Hematopoietic multipotent progenitor cell treated with erythropoietin and hydrocortisone succinate and interleukin-3 and kit ligand, for 4 days (in vitro differentiated cells): Measurements from ENCODE around the gene IFITM2.
"Not testable (repeated sequence)": the region's sequence is repeated elsewhere in the genome, so short reads cannot be mapped to it uniquely, and the experiment has no call there.

ENCODE experiments used
- DNase-seq: peaks from one replicate; pipeline ENCODE4 v3.0.0-alpha.2; 2015

IFITM2 gene

DNA sequence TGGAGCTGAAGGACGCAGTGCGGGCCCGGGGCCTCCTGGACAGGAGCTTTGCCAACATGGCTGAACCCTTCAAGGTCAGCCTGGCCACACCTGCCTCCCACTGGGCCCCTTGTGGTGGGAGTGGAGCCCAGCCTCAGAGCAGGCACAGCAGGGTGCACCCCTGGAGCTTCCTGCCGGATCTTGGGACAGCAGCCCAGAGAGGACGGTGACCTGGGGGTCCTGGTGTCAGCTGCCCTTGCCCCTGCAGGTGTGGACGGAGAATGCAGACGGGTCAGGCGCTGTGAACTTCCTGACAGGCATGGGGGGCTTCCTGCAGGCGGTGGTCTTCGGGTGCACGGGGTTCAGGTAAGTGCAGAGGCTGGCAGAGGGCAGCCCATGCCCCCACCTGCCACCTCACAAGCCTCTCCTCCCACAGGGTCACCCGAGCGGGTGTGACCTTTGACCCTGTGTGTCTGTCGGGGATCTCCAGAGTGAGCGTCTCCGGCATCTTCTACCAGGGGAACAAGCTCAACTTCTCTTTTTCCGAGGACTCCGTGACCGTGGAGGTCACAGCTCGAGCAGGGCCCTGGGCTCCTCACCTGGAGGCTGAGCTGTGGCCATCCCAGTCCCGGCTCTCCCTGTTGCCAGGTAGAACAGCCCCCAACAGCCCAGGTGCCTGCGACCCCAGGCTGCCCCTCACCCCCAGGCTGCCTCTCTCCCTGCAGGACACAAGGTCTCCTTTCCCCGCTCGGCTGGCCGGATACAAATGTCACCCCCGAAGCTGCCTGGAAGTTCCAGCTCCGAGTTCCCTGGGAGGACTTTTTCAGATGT lies 13.6 kb upstream of the IFITM2 start:
- no peak for DNase-seq

DNA sequence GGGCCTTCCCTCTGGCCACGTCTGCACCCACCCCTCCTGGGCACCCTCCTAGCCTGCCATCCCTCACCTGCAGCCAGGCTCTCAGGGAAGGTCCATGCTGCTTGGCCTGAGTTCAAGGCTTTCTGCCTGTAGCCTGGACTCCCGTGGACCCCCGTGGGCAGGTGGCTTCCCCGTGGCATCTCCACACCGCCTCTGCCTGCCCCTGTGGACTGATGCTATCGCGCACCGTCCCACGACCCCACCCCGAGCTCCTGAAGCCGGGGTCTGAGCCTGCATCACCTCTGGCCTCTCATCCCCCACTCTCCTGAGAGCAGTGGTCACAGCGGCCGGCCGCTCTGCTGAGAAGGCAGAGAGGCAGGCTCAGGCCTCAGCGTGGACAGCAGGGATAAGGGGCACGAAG lies 12.8 kb upstream of the IFITM2 start:
- DNase-seq: no peak

DNA sequence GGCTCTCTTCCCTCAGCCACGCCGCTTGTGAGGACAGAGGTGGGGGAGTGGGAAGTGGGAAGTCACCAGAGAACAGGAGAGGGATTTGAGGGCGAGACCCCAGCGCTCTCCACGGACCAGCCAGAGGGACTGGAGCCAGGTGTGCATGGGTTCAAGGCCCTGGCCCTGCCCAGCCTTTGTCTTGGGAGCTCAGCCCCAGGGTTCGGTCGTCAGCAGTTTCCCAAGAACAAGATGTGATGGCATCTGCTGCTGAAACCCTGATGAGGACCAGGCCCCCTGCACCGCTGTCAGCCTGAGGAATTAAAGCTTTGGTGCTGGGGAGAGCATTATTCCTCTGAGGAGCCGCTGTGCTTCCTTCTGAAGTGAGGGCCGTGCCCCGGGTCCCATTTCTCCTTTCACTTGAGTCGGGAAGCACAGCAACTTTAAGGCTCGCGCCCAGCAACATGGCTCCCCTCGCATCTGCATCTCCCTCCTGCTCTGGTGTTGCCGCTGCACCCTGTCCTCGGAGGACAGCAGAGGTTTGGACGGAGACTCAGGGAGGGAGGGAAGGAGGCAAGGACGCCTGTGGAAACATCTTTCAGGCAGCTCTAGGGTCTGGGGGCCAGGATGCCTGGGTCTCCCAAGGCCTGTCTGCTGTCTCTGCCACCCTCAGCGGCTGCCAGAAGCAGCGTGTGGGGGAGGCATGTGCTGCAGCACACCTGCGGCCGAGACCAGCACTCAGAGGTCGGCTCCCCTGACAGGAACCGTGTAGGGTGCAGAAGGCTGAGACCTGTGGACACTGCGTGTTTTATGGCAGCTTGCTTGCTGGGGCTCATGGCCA lies 12.1 kb upstream of the IFITM2 start:
- no peak for DNase-seq

DNA sequence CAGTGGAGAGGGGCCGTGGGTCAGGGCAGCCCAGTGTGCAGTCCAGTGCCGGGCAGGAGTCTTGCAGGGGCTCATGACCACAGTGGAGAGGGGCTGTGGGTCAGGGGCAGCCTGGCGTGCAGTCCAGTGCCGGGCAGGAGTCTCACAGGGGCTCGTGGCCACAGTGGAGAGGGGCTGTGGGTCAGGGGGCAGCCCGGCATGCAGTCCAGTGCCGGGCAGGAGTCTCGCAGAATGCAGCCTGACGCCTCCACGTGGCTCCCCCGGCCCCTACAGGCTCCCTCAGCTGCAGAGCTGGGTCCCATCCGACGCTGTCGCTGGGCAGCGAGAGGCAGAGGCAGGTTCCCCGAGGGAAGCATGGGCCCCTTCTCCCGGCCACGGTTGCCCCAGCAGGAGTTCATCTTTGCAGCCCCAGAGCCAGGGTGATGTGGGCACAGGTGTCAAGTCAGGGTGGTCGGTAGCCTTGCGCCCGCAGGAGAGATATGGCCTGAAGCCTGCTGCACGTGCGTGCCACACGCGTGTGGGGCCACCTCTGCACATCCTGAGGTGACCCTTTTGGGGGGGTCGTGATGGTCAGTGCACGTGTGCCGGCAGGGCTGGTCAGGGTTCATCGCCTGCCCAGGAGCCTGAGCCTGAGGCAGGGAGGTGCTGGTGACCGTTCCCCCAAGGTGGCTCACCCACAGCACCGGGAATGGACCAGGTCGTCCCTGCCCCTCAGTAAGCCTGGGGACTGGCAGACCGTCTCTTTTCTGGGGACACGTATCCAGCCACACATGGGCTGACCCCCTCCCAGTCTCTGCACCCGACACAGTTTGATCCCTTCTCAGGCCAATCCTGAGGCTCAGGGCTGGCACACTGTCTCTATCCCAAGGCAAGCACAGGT lies 11.2 kb upstream of the IFITM2 start:
- DNase-seq: no peak

DNA sequence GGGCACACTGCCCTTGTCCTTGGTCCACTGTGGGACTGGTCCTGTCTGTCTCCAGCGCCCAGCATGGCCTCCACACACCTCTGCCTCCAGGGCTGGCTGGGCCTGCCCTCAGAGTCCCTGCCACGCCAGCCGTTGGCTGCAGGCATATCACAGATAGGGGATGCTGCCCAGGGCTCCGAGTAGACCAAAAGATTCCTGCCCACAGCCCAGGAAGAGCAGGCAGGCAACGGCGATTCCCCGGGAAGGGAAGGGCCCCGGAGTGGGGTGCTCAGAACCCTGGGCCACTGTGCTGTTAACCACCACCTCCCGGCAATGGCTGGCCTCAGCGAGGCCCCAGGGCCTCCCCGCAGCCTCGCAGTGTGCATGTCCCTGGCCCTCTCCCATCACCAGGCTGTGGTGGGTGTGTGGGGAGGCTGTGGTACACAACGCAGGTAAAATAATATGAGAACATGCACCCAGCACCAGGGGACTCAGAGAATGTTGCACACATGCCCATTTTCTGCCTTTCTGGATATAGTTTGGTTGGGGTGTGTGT lies 10.5 kb upstream of the IFITM2 start:
- DNase-seq: no peak

DNA sequence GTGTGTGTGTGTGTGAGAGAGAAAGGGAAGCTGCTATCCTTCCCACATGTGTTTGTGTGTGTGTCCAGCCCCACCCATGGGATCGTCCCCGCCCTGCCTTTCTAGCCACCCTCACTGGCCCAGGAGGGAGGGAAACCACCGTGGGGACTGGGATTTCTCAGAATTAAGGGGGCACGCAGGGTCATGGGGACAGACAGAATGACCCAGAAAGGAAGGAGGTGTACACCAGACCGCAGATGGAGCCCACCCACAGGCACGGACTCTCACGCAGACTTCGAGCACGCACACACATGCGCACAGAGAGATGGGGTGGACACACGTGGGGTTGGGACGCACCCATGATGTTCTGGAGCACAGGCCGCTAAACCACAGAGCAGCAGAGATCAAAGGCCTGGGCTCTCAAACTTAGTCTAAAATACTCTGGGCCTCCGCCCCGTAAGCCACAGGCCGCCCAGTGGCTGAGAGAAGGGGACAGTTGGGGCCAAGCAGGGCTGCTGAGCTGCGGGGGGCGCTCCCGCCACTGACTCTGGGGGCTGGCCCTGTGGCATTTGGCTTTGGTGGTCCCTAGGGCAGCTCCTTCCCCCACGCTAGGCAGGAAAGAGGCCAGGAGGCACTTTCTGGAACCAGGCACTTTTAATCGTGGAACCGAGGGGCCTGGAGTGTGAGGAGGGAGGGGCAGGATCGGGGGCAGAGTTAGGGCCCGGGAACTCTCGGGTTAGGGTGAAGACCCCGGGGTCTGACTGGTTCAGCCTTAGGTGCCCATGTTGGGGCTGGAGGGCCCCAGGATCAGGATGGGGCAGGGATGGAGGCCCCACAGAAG lies 9.8 kb upstream of the IFITM2 start:
- peak; percentile 65 for DNase-seq

DNA sequence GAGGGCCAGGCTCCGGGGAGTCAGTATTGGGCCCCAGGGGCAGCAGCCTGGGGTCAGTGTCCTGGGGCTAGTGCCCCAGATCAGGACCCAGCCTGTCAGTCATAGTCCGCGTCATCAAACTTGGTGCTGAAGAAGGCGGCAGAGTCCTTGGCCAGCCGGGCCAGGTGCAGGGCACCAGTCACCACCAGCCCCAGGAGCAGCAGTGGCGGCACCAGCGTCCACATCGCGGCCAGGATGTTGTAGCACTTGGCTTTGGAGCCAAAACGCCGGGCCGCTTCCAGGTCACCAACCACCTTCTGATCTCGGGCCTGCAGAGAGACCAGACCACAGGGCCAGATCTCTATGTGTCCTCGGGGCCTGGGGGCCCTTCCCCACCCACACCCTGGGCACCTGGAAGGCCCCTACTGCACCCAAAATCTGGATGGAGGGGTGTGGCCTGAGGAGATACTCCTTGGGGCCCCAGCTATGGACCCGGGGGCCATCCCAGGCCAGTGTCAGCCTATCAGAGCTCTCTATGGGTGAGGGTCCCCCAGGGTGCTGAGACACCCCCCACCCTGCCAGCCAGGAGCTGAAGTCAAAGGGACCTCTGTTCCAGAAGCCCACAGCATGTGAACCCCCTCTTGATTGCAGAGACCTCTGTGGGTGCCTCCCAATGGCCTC lies 9.1 kb upstream of the IFITM2 start:
- no peak for DNase-seq

DNA sequence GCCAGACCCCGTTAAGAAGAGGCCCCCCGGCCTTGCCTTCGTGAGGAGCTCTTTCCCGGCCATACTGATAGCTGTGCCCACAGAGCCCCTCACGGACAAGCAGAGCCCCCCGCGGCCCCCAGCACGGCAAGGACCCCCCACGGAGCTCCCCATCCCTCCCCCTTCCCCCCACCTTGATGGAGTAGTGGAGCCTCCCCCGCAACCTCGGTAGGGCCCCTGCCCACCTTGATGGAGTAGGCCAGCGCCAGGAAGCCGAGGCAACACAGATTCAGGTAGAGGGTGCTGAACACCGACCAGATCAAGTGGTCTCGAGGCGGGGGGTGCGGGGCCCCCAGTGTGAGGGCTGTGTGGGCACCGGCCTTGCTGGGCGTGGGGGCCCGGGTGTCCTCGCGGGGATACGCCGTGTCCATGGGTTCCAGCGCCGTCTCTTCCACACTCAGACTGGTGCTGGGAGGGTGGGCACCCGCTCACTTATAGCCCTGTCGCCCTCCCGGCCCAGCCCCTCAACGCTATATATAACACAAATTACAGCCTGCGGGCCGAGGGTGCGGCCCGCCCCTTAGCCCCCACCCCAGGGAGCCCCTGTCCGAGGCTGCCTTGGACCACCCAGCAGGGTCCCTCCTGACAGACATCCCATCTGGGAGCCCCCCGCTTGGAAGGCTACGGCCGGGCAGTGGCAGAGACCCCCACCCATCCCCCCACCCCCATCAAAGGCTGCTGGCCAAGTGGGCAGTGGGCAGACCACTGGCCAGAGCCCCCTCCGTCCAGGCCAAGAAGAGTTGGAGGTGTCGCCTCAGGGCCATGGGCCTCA lies 8.3 kb upstream of the IFITM2 start, which contains the start of gene IFITM5:
Gene IFITM5 (minus strand): TSS at position 446 of the 811 bp plus-strand sequence. CDS start 36 bp downstream, at position 410.
- DNase-seq: no peak

DNA sequence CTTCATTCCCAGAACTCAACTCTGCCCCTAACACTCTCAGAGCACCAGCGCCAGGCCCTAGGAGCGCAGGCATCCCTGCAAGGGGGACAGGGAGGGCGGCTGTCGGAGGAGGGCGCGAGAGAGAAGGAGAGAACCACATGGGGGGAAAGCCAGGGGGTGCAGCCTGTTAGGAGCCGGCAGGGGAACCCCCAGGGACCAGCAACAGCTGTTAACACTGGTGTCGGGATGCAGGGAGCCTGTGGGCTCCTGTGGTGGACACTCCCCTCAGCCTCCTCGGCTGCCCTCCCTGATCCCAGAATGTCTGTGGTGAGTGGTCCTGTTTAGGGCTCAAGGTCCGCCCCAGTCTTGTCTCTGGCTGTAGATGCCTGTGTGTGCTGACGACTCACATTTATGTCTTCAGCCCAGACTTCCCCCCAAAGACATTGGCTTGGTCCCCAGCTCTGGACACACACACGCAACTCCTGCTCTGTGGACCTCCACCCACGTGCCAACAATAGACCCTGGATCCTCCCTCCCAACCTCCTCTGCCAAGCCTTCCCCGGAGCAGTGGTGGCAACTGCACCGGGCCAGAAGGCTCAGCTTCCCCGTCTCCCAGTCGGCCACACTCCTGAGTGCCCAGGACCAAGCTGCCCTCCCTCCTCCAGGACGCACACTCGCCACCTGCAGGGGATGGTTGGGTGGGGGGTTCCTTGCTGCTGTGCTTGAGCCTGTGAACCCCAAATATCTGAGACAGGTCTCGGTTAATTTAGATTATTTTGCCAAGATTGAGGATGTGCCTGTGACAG lies 7.5 kb upstream of the IFITM2 start:
- DNase-seq: peak; percentile 67

DNA sequence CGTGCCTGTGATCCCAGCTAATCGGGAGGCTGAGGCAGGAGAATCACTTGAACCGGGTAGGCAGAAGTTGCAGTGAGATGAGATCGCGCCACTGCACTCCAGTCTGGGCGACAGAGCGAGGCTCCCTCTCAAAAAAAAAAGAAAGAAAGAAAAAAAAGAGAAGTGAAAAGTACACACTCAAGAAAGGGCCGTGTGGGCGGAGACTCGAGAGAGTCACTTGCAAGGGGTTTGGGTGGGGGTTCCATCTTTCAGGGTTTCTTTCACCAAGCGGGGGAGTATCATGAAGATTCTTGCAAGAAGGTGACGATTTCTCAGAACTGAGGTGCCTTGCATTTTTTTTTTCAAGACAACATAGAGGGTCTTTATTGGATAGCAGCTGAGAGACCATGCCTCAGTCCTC lies 4.3 kb upstream of the IFITM2 start:
- DNase-seq: no peak

DNA sequence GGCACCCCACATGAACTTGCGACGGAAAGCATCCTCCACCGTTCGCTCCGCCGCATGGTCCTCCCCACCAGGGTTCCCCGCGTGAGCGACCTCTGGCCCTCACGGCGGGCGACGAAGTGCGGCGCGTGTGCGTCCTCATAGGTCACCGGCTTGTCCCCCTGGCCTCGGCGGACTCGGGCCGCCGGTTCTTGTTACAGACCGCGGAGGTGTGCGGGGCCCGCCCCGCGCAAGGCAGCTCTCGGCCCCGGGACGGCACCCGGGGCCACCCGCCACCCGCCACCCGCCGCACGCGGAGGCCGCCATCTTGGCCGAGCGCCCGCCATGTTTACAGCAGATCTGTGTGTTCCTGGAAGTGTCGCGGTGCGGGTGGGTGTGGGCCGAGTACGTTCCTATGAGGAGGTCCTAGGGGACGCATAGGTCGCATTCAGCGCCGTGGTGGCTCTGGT lies 3.5 kb upstream of the IFITM2 start:
- DNase-seq: no peak

DNA sequence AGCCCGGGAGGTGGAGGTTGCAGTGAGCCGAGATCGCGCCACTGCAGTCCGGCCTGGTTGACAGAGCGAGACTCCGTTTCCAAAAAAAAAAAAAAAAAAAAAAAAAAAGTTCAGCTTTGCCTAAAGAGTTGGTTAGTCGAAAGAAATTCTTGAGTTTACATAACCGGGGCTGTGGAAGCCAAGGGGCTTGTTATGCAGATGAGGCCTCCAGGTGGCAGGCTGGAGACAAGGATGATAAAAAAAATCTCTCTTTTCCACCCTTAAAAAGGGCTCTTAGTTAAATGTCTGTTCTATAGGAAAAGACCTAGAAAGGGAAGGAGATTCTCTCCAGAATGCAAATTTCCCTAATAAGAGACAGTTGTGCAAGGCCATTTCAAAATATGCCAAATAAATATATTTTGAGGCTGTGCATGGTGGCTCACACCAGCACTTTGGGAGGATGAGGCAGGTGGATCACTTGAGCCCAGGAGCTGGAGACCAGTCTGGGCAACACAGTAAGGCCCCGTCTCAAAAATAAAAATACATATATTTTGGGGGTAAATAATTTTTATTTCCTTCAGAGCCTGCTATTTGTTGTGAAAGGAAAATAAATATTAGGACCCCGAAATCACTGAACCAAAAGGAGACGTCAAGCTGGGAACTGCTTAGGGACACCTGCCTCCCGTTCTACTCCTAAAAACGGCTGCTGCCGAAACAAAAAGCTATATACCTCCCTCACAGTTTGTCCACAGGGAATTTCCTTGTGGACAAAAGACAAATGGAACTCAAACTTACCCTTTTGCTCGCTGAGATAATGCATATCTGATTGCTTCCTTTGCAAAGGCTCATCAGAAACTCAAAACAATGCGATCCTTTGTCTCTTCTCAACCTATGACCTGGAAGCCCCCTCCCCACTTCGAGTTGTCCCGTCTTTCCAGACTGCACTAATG lies 2.4 kb upstream of the IFITM2 start:
- peak; percentile 92 for DNase-seq

DNA sequence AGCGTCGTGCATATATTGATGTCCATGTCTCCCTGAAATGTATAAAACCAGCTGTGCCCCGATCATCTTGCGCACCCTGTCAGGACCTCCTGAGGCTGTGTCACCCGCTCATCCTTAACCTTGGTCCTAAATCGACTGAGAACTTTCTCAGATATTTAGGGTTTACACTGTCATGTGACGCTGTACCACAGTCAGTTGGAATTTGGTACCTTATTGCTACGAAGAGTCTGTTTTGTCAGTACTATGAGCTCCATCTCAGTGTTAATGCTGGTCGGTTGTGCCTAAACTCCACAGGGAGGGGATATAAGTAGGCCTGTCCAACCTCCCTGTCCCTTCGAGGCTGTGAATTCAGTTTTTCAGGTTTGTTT lies 1.8 kb upstream of the IFITM2 start:
- no peak for DNase-seq

DNA sequence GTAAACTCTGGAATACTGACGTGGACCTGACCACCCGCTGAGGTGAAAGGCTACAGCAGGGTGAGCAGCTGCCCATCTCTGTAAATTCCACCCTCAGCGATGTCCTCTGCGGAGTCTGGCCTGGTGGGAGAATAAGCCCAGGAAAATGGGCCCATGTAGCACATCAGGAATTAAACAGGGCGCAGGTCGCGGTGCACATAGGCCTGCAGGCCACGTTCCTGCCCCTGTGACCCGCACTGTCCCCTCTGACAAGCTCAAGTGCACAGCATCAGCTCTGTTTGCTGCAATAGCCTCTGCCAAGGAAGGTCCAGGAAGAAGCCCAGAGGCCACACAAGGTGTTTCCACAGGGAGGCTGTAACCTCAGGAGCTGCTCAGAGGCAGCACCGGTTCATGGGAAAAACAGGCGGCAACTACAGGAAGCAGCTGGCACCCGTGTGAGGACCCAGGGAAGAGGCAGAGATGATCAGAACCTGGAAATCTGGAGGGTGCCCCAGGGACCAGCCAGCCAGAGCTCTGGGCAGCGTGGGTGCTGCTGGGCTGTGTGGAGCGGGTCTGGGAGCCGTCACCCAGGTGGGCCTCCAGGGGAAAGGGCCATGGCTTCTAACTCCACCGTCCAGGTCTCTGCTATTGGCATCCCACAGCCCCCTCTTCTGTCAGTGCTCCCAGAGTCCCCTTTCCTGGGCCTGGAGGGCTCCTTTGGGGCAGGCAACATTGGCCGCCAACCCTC lies 808 bp upstream of the IFITM2 start:
- no peak for DNase-seq

DNA sequence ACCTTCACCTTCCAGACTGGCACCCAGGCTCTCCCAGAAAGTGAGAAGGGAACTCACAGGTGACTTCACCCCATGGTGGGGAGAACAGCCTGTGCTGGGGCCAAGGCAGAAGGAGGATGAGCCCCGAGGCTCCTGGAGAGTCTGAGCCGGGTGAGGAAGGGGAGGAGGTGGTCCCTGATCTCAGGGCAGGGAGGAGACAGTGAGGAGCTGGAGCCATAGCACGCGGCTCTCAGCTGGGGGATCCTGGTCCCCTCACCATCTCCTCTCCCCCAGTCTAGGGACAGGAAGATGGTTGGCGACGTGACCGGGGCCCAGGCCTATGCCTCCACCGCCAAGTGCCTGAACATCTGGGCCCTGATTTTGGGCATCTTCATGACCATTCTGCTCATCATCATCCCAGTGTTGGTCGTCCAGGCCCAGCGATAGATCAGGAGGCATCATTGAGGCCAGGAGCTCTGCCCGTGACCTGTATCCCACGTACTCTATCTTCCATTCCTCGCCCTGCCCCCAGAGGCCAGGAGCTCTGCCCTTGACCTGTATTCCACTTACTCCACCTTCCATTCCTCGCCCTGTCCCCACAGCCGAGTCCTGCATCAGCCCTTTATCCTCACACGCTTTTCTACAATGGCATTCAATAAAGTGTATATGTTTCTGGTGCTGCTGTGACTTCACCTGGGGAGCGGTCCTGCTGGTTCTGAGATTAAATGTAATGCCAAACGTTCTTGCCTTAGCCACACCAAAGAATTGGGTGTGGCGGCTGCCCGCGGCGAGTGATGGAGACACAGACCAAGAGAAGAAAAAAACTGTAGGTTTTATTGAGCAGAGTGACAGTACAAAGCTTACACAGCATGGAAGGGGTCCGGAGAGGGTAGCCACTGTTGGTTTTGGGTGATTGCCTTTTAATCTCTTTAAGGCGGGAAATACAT lies 1.4 kb downstream of the IFITM2 start:
- DNase-seq: peak; percentile 33

DNA sequence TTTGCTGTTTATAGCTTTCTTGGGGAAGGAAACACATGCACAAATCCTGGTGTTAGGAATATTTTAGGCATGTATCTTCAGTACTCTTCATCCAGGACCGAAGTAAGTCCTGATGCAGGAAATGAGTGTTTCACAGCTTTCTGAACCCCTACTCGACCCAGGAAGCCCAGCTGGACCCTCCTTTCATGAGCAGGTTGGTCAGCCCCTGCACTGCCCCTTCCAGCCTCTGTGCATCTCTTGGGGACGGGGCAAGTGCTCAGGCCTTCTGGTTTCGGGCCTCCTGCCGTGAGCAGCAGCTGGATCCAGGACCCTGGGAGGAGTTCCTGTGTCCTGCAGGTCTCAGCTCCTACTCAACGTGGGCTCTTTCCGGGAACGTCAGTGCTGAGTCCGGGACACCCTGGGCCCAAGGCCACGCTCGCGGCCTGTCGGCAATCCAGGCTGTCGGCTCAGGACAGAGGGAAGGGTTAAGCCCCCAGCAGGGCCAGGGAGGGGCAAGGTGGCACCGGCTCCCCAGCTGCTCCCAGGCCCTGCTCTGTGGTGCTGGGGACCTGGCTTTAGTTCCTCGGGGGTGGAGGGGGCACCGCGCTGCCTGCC lies 2.5 kb downstream of the IFITM2 start:
- not testable (repeated sequence) for DNase-seq
